ENCODE measurements around the gene IFI30. TPM values are rescaled to one million over a fixed set of nuclear protein-coding genes. Genes with fewer than 3 reads are reported as not detected.

Gene IFI30
- total RNA-seq, 4 donors from 2014 or later = 22.4 to 92.8 (median 42.9) TPM

DNA sequence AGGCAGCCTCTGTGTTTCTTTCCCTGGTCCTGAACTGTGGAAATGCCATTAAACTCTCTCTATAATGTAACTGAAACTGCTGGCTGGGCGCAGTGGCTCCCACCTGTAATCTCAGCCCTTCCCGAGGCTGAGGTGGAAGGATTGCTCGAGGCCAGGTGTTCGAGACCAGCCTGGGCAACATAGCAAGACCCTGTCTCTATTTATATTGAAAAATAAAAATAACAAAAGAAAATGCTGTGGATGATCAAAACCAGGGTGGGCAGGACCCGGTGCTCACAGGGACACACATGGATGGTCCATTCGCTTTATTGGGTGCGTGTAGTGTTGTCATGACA lies 22.9 kb downstream of the IFI30 start:
- peaks cover 14 to 53% (median 48%) of the 10 kb centered on the region in 4 donors for H3K36me3 ChIP-seq
- no peak for DNase-seq (ENCODE audit: extremely low spot score)
- no peaks in the 10 kb centered on the region for H3K27me3 ChIP-seq
- intact Hi-C loops (cut with DNase I) = no loop called here
- WGBS = 83% methylated on average over 7 of the region's 7 CpGs
- no peak overlapping the region for H3K4me3 ChIP-seq
- TF ChIP-seq POLR2A (IDR thresholded peaks at IDR 0.05; ENCODE audit: low read depth) = no peak
- TF ChIP-seq, protein P1, sequence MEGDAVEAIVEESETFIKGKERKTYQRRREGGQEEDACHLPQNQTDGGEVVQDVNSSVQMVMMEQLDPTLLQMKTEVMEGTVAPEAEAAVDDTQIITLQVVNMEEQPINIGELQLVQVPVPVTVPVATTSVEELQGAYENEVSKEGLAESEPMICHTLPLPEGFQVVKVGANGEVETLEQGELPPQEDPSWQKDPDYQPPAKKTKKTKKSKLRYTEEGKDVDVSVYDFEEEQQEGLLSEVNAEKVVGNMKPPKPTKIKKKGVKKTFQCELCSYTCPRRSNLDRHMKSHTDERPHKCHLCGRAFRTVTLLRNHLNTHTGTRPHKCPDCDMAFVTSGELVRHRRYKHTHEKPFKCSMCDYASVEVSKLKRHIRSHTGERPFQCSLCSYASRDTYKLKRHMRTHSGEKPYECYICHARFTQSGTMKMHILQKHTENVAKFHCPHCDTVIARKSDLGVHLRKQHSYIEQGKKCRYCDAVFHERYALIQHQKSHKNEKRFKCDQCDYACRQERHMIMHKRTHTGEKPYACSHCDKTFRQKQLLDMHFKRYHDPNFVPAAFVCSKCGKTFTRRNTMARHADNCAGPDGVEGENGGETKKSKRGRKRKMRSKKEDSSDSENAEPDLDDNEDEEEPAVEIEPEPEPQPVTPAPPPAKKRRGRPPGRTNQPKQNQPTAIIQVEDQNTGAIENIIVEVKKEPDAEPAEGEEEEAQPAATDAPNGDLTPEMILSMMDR (IDR thresholded peaks at IDR 0.05) = no peak
- TF ChIP-seq EP300 (IDR thresholded peaks at IDR 0.05) = no peak
- no peak for TF ChIP-seq POLR2AphosphoS5 (IDR thresholded peaks at IDR 0.05)
- H3K27ac ChIP-seq (replicated peaks in 1 of 4) = peak overlapping the region in 3 of 4 donors; percentile 27 to 96 (median 90)
- H3K4me1 ChIP-seq = peaks cover 18 to 36% (median 28%) of the 10 kb centered on the region in 4 donors
- no peaks in the 10 kb centered on the region for H3K9me3 ChIP-seq

DNA sequence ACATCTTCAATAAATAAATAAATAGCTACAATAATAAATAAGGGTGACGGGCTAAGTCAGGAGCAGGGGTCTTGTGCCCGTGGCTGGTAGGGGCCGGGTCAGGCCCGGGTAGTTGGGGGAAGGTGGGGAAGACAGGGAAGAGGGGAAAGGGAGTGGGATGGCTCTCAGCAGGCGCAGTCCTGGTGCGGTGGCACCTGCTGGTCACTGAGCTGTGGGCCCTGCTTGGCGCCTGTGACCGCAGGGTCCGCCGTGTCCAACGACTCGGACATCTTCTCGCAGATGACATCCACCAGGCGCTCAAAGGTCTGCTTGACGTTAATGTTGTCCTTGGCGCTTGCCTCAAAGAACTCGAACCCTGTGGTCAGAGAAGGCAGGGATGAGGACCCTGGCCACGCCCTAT lies 23.7 kb downstream of the IFI30 start:
- no peak for DNase-seq (ENCODE audit: extremely low spot score)
- WGBS = 86% methylated on average over 18 of the region's 18 CpGs

DNA sequence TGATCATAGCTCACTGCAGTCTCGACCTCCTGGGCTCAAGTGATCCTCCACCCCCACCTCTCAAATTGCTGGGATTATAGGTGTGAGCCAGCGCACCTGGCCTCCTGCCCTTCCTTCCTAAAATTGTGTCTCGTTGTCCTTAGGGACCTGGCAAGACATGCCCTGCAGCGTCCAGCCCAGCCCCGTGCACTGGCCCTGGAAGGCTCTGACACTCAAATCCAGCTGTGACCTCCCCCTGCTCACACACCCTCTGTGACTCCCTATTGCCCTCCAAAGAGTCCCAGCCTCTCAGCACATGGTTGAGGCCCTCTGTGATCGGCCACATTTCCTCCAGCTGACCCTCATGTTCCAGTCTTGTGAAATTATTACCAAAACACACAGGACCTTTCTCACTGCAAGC lies 24.3 kb downstream of the IFI30 start:
- no peak overlapping the region for H3K4me3 ChIP-seq
- TF ChIP-seq EP300 (IDR thresholded peaks at IDR 0.05) (no peak), POLR2A (IDR thresholded peaks at IDR 0.05; ENCODE audit: low read depth) (no peak), POLR2AphosphoS5 (IDR thresholded peaks at IDR 0.05) (no peak)
- TF ChIP-seq, protein P1 (IDR thresholded peaks at IDR 0.05) = no peak
- H3K9me3 ChIP-seq = no peaks in the 10 kb centered on the region
- WGBS = 76% methylated on average over 6 of the region's 6 CpGs
- DNase-seq (ENCODE audit: extremely low spot score) = no peak
- intact Hi-C loops (cut with DNase I) = no loop called here
- H3K36me3 ChIP-seq = peaks cover 14 to 60% (median 48%) of the 10 kb centered on the region in 4 donors
- peak overlapping the region in 1 of 4 donors; percentile 90 for H3K27ac ChIP-seq (replicated peaks in 1 of 4)
- peaks cover 18 to 34% (median 31%) of the 10 kb centered on the region in 4 donors for H3K4me1 ChIP-seq
- no peaks in the 10 kb centered on the region for H3K27me3 ChIP-seq

More for the DNA sequence above, 23.7 kb downstream of the IFI30 start:
- intact Hi-C loops (cut with DNase I) = no loop called here
- H3K4me1 ChIP-seq = peaks cover 13 to 28% (median 26%) of the 10 kb centered on the region in 4 donors
- no peak overlapping the region for H3K4me3 ChIP-seq
- no peak for TF ChIP-seq EP300 (IDR thresholded peaks at IDR 0.05)
- TF ChIP-seq, protein P1 (IDR thresholded peaks at IDR 0.05) = no peak
- no peak for TF ChIP-seq POLR2AphosphoS5 (IDR thresholded peaks at IDR 0.05)
- peak overlapping the region in 1 of 4 donors; percentile 90 for H3K27ac ChIP-seq (replicated peaks in 1 of 4)
- H3K27me3 ChIP-seq = no peaks in the 10 kb centered on the region
- peaks cover 14 to 60% (median 48%) of the 10 kb centered on the region in 4 donors for H3K36me3 ChIP-seq
- H3K9me3 ChIP-seq = no peaks in the 10 kb centered on the region

GRCh38 chr19:18198374-18198773 lies 24.8 kb downstream of the IFI30 start:
- peaks cover 14 to 60% (median 48%) of the 10 kb centered on the region in 4 donors for H3K36me3 ChIP-seq
- intact Hi-C loops (cut with DNase I) = no loop called here
- 92% methylated on average over 6 of the region's 6 CpGs for WGBS
- H3K4me3 ChIP-seq = no peak overlapping the region
- H3K9me3 ChIP-seq = no peaks in the 10 kb centered on the region
- H3K27me3 ChIP-seq = no peaks in the 10 kb centered on the region
- peaks cover 22 to 38% (median 35%) of the 10 kb centered on the region in 4 donors for H3K4me1 ChIP-seq
- TF ChIP-seq POLR2A (IDR thresholded peaks at IDR 0.05; ENCODE audit: low read depth) (no peak), EP300 (IDR thresholded peaks at IDR 0.05) (no peak), POLR2AphosphoS5 (IDR thresholded peaks at IDR 0.05) (no peak)
- TF ChIP-seq, protein P1 (IDR thresholded peaks at IDR 0.05) = no peak
- no peak overlapping the region for H3K27ac ChIP-seq (replicated peaks in 1 of 4)
- no peak for DNase-seq (ENCODE audit: extremely low spot score)

- H3K27me3 ChIP-seq = no peaks in the 10 kb centered on the region
- peaks cover 4 to 38% (median 30%) of the 10 kb centered on the region in 4 donors for H3K36me3 ChIP-seq
- 83% methylated on average over 24 of the region's 24 CpGs for WGBS
- intact Hi-C loops (cut with DNase I) = loop anchor here (10.0 kb wide), 1 partner anchor 122 kb away; the partner anchor contains the start of gene LSM4
- peak overlapping the region in 3 of 4 donors; percentile 32 to 98 (median 92) for H3K27ac ChIP-seq (replicated peaks in 1 of 4)
- TF ChIP-seq POLR2AphosphoS5 (IDR thresholded peaks at IDR 0.05) (no peak), POLR2A (IDR thresholded peaks at IDR 0.05; ENCODE audit: low read depth) (no peak), EP300 (IDR thresholded peaks at IDR 0.05) (no peak)
- TF ChIP-seq, protein P1 (IDR thresholded peaks at IDR 0.05) = no peak
- H3K4me3 ChIP-seq = no peak overlapping the region
- peaks cover 20 to 33% (median 30%) of the 10 kb centered on the region in 4 donors for H3K4me1 ChIP-seq
- H3K9me3 ChIP-seq = no peaks in the 10 kb centered on the region
- no peak for DNase-seq (ENCODE audit: extremely low spot score)
Measured at GRCh38 chr19:18202397-18202777, 28.8 kb downstream of the IFI30 start.
